SKM-1 treated with dmso at 0.1 percent for 144 hours (cell line): ENCODE results near the gene VGF.
A peak's percentile ranks its signal among the peaks of the same experiment; 100 is the strongest.

Experiments used
- DNase-seq: peaks from one replicate; lab custom pipeline; 2025; ENCODE audit not compliant: unreplicated experiment; lab: John Stamatoyannopoulos, UW

Gene VGF

GRCh38 chr7:101166909-101167644 lies 1.7 kb upstream of the VGF start:
- DNase-seq, result no peak

DNA sequence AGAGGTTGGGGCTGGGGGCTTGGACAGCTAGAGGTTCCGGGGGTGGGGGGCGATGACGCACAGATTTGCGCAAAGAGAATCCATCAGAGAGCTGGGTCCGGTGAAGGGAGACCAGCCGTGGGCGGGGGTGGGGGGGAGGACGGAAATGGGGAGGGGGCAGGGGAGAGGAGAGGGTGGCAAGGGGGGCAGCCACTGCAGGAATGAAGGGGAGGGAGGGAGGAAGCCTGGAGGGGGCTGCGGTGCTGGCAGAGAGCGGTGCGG lies 1.2 kb upstream of the VGF start:
- no peak for DNase-seq

DNA sequence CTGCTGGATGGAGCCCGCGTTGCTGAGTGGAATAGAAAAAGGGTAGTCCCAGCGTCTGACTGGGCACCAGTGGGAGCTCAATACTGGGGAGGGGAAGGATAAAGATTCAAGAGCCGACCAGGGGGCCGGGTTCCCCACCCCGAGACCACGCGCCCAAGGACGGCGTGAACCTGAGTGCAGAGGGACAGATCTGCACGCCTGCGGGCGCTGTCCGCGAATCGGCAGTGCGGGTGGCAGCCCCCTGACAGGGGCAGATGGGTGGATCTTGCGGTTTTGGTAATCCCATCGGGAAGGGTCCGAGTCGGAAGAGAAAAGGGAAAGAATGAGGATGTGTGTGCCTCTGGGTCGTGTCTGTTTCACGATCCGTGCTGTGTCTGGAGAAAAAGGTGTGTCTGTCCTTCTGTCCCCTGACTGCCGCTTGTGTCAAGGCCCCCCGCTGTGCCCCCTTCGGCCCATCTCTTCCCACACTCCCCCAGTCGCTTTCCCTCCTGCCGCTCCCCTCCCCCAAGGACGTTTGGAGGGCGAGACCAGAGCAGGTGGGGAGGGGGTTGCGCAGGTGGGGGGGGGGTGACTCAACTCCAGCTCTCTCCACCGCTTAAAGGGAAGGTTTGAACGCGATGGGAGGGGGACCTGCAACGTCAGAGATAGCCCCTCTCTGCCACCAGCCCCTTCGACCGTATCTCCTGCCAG lies 734 bp upstream of the VGF start:
- no peak for DNase-seq

DNA sequence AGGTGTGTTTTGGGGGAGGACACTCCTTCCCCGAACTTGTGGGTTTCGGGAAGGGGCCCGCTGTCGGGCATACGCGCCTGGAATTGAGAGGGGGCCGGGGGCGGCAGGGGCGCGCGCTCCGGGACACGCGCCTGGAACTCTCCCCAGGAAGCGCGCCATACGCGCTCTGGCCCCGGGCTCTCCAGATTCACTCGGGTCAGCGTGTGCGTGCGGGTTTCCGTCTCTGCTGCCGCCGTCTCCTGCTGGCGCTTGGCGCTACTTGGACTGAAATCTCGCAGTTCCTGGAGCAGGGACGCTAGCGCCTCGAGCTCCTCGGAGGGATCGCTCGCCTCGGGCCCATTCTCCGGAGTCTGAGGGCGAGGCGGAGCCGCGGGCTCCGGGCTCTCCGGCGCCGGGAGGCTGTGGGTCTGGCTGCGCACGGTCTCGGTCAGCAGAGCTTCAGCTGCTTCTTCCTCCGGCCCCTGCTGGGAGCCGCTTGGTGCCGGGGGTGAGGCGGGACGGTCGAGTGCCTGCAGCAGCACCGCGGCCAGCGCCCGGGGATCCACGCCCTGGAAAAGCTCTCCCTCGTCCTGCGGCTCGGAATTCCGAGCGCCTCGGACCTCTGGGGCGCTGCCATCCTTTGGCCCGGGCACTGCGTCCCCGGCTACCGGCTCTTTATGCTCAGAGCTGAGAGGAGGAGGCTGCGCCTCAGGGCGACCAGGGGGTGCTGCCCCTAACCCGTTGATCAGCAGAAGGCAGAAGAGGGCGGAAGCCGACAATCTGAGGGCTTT lies 1.1 kb downstream of the VGF start:
- DNase-seq, result no peak

DNA sequence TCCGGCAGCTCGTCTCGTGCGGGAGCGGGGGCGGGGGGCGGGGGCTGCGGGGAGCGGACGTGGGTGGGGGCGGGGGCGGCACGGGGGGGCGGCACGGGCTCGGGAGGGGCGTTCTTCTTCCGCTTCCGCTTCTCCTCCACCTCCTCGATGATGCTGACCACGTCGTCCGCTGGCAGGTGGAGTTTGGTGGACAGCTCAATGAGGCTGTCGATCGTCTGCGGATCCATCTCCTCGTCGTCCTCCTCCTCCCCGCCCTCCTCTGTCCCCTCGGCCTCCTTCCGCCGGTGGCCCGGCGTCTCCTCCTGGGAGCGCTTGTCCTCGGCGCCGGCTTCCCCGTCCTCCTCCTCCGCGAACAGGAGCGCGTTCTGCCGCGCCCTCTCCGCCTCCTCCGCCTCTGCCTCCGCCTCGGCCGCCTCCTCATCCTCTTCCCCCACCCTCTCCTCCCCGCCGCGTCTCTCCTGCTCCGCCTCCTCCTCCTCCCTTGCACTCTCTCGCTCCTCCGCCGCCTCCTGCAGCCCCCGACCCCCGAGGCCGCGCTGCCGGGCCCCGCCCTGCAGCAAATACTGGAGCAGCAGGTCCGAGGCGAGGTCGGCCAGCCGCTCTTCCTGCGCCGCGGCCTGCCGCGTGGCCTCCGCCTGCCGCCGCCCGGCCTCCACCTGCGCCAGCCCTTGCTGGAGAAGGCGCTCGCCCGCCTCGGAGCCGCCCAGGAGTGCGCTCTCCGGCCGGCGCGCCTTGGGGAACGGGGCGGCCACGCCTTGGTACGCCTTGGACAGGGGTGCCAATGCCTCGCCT lies 1.9 kb downstream of the VGF start:
- no peak for DNase-seq

GRCh38 chr7:101162551-101163278 lies 2.7 kb downstream of the VGF start:
- peak; percentile 36 for DNase-seq

- no peak for DNase-seq
Observed at GRCh38 chr7:101161692-101162471, 3.5 kb downstream of the VGF start.

DNA sequence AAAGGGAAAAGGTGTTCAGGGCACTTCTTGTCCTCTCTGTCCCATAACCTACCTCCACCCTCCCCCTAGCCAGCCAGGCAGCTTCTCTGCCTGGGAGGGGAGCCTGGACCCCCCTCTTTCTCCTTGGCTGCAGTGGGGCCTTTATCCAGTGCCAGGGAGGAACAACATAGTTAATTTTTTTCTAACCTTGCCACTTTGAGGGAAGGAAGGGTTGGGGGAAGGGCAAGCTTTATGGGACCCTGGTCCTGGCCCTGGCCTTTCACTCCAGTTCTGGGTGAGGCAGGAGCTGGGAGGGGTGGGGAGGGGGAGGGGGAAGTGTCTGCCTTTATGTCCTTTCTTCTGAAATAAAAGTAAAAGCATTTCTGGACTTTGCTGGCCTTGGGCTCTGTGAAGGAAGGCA lies 4.5 kb downstream of the VGF start:
- no peak for DNase-seq

DNA sequence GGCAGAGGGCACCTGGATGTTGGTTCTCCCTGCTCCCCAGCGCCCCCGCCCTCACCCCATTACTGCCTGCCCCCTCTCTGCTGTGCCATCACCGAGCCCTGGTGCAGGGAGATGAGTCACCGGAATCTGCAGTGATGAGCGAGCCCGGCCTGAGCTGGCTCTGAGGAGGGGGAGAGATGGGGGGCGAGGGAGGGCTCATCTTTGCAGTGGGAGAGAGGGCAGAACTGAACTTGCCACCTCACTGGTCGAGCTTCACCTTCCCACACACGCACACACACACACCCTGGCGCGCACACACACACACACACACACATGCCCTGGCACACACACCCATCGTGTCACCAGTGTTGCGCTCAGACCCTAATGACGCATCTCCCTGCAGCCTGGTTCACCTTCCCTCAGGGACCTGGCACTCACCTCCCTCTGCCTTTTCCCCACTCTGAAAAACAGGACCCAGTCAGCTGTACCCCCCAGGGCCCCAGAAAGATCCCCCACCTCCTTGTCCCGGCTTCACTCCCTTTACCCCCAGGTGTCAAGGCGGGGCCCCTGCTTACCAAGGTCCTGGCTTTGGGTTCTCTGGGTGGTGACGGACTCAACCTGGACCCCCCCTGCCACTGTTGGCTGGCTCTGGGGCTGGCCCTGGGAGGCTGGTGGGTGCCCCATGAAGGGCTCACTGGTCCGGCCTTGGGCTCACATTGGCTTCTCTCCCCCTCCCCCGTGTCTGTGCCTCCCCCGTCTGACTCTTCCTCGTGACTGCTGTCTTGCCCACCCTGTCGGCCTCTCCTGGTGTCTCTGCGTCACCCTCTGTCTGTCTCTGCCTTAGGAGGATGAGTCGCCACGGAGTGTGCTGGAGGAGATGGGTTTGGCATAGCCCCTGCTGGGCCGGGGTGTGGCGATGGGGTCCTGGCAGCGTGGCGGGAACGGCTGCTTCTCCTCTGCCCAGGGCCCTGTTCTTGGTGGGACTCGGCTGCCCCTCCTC lies 5.4 kb downstream of the VGF start:
- no peak for DNase-seq

GRCh38 chr7:101156866-101157589 lies 8.3 kb downstream of the VGF start:
- no peak for DNase-seq

GRCh38 chr7:101156277-101156676 lies 9.1 kb downstream of the VGF start:
- no peak for DNase-seq

DNA sequence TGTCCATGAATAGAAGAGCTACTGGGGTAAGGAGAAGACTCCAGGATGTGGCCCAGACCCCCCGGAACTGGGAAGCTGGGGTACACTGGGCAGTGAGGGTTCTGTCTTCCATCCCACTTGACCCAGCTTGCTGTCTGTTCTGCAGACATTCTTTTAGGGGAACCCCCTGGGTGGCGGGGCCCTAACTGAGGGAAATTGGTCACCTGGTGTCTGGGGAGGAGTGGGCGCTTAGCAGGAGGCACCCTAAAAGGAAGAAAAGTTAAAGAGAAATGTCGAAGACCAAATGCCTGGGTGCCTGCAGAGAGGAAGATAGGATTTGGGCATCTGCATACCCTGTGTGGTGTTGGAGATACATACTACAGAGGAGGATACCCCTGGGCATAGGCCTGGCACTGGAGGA lies 10.1 kb downstream of the VGF start:
- no peak for DNase-seq

DNA sequence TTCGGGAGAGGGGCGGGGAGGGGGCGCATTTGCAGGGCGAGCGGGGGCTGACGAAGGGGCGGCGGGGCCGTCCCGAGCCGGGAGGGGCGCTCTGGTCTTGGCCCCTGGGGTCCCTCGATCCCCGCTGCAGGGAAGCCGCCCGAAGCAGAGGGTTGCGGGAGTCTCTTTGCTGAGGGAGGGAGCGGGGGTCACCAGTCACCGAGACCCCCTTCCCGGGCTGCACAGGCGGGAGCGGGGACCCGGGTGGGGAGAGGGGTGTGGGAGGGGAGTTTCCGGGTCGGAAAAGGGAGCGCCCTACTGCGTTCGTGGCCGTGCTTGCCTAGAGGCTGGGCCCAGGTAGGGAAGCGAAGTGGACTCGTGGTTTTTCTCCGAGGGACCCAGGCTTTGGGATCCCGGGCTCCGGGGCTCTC lies 10.7 kb downstream of the VGF start:
- no peak for DNase-seq

DNA sequence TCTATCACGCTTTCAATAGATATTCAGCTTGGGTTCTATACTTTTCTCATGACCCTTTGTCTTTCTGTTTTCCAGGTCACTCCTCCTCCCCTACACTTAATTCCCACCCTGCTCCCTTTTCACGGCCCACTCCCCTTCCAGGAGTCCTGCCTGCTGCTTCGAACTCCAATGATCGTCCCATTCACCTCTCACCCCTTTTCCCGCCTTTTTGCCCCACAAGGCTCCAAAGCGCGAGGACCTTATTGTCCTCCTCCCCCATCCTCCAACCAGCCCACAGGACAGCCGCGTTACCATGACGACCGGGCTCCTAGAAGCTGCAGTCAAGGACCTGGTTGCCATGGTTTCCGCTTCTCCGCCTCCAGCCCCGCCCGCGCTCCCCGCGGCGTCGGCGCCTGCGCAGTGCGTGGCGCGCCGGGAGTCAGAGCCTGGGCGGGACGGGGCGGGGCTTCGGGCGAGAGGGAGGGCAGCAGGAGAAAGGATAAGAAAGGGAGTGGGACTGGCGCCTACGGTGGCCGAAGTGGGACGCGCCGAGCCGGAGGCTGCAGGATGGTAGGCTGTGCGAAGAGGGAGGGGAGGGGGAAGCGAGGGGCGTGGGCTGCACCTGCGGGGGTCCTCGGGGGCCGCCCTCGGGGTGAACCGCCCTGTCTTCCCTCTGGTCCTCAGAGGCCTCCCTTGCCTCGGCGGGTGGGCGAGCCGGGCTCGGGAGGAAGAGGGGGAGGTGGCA lies 11.2 kb downstream of the VGF start, which contains the start of gene AP1S1:
Gene AP1S1, plus strand, starts transcription at position 508 of the 724 bp plus-strand sequence. Its CDS starts 39 bp downstream, at position 547.
- peak; percentile 88 for DNase-seq

GRCh38 chr7:101151908-101152651 lies 13.3 kb downstream of the VGF start:
- no peak for DNase-seq

DNA sequence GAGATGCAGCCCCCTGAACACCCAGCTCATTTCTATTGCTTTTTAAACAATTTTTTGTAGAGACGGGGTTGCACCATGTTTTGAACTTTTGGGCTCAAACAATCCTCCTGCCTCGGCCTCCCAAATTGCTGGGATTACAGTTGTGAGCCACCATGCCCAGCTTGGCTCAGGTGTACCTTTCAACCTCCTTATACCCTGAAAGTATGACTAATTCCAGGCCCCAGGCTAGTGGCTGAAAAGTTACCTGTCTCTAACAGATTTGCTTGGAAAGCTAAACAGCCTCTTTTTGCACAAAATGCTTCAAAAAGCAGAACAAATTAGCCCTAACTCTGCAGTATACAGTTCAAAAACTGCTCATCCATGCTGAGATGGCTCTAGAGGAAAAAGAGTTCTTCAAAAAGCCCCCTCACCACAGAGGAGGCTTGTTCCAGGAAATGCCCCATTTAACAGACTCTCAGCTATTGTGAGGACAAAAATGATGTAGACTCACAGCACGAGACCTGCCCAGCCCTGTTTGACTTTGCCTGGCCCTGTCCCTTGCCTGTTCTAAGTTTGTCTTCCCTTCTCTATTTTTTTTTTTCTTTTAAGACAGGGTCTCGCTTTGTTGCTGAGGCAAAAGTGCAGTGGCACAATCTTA lies 24.5 kb downstream of the VGF start:
- DNase-seq, result no peak
